HG02678 (cell line): ENCODE measurements around the gene TFPI.
"Not testable (repeated sequence)": the region's sequence is repeated elsewhere in the genome, so short reads cannot be mapped to it uniquely, and the experiment has no call there.

Experiments
- ATAC-seq: cut with Tn5 transposase; IDR thresholded peaks from one replicate; pipeline ENCODE4 v1.9.1; 2021; ENCODE audit warnings: mild to moderate bottlenecking, moderate library complexity; ENCODE audit not compliant: unreplicated experiment

TFPI gene

DNA sequence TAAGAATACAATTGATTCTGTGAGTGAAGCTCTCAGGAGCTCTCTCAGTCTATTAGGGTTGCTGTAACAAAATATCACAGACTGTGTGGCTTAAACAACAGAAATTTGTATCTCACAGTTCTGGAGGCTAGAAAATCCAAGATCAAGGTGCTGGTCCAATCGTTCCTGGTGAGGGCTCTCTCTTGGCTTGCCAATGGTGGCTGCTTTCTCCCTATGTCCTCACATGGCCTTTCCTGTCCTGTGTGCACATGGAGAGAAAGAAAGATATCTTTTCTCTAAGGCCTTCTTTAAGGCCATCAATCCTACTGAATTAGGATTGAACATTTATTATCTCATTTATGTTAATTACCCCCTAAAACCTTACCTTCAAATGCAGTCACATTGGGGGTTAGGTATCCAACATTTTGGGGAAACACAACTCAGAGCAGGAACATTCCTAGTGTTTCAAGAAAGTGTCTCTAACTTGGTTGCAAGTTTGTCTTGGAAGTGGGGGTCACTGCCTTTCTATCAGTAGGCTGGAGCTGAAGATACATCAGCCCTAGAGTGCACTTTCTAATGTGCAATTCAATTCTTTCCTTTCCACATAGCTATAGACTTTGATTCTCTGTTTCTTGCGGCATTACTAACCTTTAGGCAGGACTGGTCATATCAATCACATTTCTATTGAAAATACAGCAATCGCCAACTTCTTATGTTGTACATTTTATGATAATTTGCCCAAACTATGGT, 24.8 kb downstream of the TFPI start:
- no peak for ATAC-seq

DNA sequence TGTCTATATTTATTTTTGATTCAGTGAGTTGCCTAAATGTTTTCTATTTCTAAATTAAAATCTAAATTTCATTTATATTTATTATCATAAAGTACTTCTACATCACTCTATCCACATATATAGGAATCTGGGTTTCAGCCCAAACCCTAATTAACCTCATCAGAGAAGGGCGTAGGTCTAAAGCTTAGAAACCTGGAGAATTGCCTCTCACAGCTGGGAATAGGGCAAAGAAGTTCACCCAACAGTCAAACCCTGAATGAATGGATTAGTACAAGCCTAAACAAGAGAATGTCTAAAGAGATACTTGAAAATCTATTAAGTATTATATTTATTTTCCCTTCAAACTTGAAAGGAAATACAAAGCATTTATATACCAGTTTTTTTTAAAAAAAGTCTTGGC, 26.2 kb downstream of the TFPI start:
- ATAC-seq, result no peak

DNA sequence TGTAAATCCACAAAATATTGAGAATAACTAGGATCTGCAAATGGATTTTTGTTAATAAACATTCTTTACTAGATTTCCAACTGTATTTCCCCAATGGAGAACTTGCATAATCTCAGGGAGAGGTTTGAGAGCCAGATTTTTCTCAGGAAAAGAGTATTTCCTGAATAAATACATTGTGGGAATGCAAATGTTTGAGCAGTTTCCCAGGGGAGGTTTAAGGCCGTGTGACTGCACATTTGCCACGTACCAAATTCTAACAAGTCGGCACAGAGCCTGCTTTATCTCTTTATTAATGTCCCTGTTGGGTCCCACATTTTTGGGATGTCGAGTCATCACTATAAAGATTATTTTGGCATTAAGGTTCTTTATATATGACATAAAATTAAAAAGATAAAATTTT, 27.0 kb downstream of the TFPI start:
- no peak for ATAC-seq

DNA sequence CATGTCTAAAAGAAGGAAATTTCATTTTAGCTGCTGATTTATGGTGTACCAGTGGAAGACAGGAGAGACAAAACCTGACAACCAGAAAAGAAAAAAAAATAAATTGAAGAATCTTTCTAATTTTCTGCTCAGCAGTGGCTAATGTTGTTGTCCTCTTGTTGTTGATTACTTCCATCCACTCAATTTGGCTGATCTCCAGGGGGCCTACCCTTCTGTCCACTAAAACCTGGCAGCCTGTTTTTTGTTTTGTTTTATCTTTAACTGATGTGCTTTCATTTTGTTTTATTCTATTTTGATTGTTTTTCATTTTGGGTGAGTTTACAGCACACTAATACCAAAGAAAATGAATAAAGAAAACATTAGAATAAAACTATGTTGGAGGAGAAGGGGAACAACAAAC, 27.4 kb downstream of the TFPI start:
- ATAC-seq, result no peak

GRCh38 chr2:187525163-187525900, 28.9 kb downstream of the TFPI start:
- no peak for ATAC-seq

- ATAC-seq, result no peak
These were observed 30.9 kb downstream of the TFPI start for GRCh38 chr2:187523325-187523724.

- no peak for ATAC-seq
These were observed 34.1 kb downstream of the TFPI start for GRCh38 chr2:187520121-187520624.

GRCh38 chr2:187519419-187520120, 34.7 kb downstream of the TFPI start:
- no peak for ATAC-seq

- not testable (repeated sequence) for ATAC-seq
These were observed 36.4 kb downstream of the TFPI start for GRCh38 chr2:187517750-187518361.

DNA sequence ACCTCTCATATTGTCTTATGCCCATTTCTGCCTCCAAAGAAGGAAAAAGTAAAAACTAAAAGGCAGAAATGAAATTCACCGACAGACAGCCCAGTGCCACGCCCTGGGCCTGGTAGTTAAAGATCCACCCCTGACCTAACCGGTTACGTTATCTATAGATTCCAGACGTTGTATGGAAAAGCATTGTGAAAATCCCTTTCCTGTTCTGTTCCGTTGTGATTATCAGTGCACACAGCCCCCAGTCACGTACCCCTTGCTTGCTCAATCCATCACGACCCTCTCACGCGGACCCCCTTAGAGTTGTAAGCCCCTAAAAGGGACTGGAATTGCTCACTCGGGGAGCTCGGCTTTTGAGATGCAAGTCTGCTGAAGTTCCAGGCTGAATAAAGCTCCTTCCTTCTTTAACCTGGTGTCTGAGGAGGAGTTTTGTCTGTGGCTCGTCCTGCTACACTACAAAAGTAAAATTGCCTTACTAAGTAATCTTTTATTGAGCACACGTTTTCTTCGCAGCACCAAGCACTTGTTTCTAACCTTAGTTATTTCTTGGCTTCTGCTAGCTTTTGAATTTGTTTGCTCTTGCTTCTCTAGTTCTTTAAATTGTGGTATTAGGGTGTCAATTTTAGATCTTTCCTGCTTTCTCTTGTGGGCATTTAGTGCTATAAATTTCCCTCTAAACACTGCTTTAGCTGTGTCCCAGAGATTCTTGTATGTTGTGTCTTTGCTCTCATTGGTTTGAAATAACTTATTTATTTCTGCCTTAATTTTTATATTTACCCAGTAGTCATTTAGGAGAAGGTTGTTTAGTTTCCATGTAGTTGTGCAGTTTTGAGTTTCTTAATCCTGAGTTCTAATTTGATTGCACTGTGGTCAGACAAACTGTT, 37.4 kb downstream of the TFPI start:
- not testable (repeated sequence) for ATAC-seq

- ATAC-seq, result no peak
These were observed 39.3 kb downstream of the TFPI start for GRCh38 chr2:187514930-187515329.

DNA sequence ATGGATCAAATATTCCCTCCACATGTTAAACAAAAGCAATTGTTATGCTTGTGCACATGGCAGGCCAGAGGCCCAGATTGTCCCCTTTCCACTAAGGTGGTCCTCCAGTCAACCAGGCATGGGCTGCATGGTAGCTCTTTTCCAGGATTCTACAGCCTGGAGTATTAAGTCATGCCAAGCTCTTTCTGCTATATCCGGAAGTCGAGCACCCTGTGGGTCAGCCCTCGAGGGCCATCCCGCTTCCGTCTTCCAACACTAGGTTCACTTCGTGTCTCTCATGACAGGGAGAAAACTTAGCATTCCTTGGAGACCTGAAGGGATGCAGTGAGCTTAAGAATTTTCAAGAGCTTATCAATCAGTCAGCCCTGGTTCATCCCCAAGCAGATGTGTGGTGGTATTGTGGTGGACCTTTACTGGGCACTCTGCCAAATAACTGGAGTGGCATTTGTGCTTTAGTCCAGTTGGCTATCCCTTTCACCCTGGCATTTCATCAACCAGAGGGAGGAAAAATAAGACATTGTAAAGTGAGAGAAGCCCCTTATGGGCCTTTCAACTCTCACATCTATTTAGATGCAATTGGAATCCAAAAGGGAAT, 39.9 kb downstream of the TFPI start:
- ATAC-seq, result not testable (repeated sequence)

DNA sequence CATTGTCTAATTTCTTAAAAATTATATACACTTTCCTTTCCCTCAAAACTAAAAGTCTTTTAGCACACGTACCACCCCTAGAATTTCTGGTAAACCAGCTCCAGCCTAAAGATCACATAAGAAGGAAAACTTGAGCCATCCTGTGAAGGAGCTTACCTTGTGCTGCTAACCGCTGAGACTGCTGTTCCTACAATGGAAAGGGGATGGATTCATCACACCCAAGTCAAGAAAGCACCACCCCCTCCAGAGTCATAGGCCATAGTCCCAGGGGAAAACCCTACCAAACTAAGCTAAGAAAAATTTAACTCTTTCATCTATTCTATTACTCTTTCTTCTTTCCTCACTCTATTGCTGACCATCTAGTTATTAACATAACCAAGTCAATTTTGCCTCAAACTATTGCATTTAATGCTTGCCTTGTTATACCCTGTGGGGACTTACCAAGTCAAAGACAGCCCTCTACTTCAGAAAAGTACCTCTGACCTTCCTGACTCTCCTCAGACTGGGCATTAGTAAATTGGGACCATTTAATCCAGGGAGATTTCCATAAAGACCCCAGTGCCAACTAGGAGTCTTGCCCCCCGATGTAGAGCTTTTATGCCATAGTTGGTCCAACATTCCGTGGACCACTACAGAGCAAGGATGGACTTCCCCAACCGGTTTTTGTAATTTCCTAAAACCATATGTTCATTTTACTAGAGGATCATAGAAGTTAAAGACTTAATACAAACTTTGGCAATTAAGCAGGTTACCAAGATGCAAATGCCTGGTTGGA, 40.6 kb downstream of the TFPI start:
- not testable (repeated sequence) for ATAC-seq

GRCh38 chr2:187511356-187512315, 42.6 kb downstream of the TFPI start:
- no peak for ATAC-seq

DNA sequence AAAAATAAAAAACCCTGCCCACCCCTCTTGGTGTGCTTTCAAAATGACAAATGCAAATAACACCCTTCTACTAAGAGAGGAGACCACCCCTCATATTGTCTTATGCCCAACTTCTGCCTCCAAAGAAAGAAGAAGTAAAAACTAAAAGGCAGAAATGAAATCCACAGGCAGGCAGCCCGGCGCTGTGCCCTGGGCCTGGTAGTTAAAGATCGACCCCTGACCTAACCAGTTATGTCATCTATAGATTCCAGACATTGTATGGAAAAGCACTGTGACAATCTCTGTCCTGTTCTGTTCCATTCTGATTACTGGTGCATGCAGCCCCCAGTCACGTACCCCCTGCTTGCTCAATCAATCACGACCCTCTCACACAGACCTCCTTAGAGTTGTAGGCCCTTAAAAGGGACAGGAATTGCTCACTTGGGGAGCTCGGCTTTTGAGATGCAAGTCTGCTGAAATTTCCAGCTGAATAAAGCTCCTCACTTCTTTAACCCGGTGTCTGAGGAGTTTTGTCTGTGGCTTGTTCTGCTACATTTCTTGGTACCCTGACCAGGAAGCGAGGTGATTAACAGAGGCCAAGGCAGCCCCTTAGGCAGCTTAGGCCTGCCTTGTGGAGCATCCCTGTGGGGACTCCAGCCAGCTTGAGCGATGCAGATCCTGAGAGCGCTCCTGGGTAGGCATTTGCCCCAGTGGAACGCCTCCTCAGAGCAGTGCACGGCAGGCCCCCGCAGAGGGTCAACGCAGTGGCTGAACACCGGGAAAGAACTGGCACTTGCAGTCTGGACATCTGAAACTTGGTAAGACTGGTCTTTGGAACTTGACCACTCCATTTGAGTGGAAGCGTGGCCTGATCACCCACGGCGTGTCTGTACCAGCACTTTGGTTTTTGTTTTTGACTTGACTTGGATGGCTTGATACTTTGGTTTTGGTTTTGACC, 43.5 kb downstream of the TFPI start:
- not testable (repeated sequence) for ATAC-seq

- ATAC-seq, result no peak
These were observed 44.4 kb downstream of the TFPI start for GRCh38 chr2:187509667-187510417.
